Measurements from ENCODE around the gene GSK3A. TPM values are rescaled to one million over a fixed set of nuclear protein-coding genes. Genes with fewer than 3 reads are reported as not detected.

The GSK3A gene
- total RNA-seq, 1 experiment from 2014 or later = 46.0 TPM

DNA sequence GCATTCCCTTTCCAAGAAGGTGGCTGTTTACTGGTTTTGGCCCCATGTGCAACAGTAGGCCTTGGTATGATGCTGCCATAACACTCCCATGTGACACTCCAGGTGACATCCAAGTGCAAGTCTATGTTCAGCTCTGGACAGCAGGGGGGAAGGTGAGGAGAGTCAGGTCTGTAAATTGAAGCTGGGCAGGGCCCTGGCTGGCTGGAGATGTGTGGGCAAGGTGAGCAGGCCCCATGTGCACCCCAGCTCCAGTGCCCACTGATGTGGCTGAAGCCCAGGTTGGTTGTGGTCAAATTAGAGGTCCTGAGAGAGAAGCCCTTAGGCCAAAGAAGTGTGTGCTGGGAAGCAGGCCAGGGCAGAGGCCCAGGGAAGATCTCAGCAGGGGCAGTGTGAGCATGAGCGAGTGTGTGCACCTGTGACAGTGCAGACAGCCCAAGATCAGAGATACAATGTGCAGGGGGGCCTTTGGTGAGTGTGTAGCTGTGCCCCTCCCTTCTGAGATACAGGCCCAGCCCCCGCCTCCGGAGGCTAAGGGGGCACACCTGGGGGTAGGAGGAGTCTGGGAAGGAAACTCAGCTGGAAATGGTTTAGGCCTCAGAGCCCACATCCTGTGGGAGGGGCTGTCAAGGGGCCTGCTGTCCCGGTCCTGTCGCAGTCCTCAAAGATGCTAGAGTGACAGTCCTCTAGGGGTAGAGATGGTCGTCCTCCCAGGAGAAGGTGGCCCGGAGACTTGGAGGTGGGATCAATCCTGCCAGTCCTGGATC is 43.5 kb downstream of the GSK3A start:
- intact Hi-C loops (cut with micrococcal nuclease; ENCODE audit: unreplicated experiment) (no loop called here), in situ Hi-C loops (cut with HindIII; ENCODE audit: low pct_unique_long_range_greater_than_20kb, low sequenced_read_pairs) (no loop called here)
- TF ChIP-seq REST (IDR thresholded peaks at IDR 0.05; ENCODE audit: insufficient read depth in 1 of 2, low read depth in 2 of 2, low read length in 1 of 2) (no peak), SIN3A (IDR thresholded peaks at IDR 0.05; ENCODE audit: borderline replicate concordance, insufficient read depth, low read depth, low read length) (no peak), CTCF (IDR thresholded peaks at IDR 0.05) (no peak), POLR2AphosphoS5 (IDR thresholded peaks at IDR 0.05; ENCODE audit: low read depth, low read length) (no peak), TCF7L2 (IDR thresholded peaks at IDR 0.05; ENCODE audit: low read depth, low read length) (no peak)
- Histone ChIP-seq H3K27me3 (ENCODE audit: control insufficient read depth, insufficient read depth, low read length) (no peaks in the 10 kb centered on the region), H3K4me1 (ENCODE audit: control insufficient read depth, insufficient read depth, low read length) (no peaks in the 10 kb centered on the region), H3K36me3 (ENCODE audit: control insufficient read depth, insufficient read depth, low read length) (no peaks in the 10 kb centered on the region; the same call in 1 of the 2 replicates), H3K9me3 (ENCODE audit: control insufficient read depth, insufficient read depth, low read depth, low read length) (no peaks in the 10 kb centered on the region), H3K4me3 (ENCODE audit: low read depth in 2 of 2, low read length in 2 of 2) (no peak overlapping the region), H3K27ac (ENCODE audit: low read length) (no peak overlapping the region)
- ChIA-PET POLR2A (no interaction called here), CTCF (no interaction called here)
- BruUV-seq (replicated peaks) = no TSS peak
- no peak for DNase-seq (ENCODE audit: low read depth, low spot score)
- ATAC-seq = no peak

GRCh38 chr19:42197375-42197817 is 45.0 kb downstream of the GSK3A start:
- BruUV-seq (replicated peaks) = no TSS peak
- POLR2A ChIA-PET = no interaction called here
- H3K4me3 ChIP-seq (ENCODE audit: low read depth in 2 of 2, low read length in 2 of 2) = no peak overlapping the region

More at GRCh38 chr19:42197375-42197817, 45.0 kb downstream of the GSK3A start:
- H3K27me3 ChIP-seq (ENCODE audit: control insufficient read depth, insufficient read depth, low read length) = no peaks in the 10 kb centered on the region
- in situ Hi-C loops (cut with HindIII; ENCODE audit: low pct_unique_long_range_greater_than_20kb, low sequenced_read_pairs) (no loop called here), intact Hi-C loops (cut with micrococcal nuclease; ENCODE audit: unreplicated experiment) (no loop called here)
- H3K27ac ChIP-seq (ENCODE audit: low read length) = no peak overlapping the region
- ATAC-seq (no peak), DNase-seq (ENCODE audit: low read depth, low spot score) (no peak)
- no peak for TF ChIP-seq SIN3A (IDR thresholded peaks at IDR 0.05; ENCODE audit: borderline replicate concordance, insufficient read depth, low read depth, low read length)
- no peak for TF ChIP-seq POLR2AphosphoS5 (IDR thresholded peaks at IDR 0.05; ENCODE audit: low read depth, low read length)
- TF ChIP-seq CTCF (IDR thresholded peaks at IDR 0.05) = no peak
- TF ChIP-seq TCF7L2 (IDR thresholded peaks at IDR 0.05; ENCODE audit: low read depth, low read length) = no peak
- no peak for TF ChIP-seq REST (IDR thresholded peaks at IDR 0.05; ENCODE audit: insufficient read depth in 1 of 2, low read depth in 2 of 2, low read length in 1 of 2)
- no peaks in the 10 kb centered on the region for H3K9me3 ChIP-seq (ENCODE audit: control insufficient read depth, insufficient read depth, low read depth, low read length)
- CTCF ChIA-PET = no interaction called here
- no peaks in the 10 kb centered on the region for H3K4me1 ChIP-seq (ENCODE audit: control insufficient read depth, insufficient read depth, low read length)
- no peaks in the 10 kb centered on the region for H3K36me3 ChIP-seq (ENCODE audit: control insufficient read depth, insufficient read depth, low read length)

All from Panc1 (cell line).